Measurements from ENCODE around the gene GABRD.

Gene GABRD

GRCh38 chr1:2025491-2025981 is 6.4 kb downstream of the GABRD start:
- TF ChIP-seq MYC (IDR thresholded peaks at IDR 0.05; ENCODE audit: low read depth, low read length) (peak; percentile 9; the same call in 1 of the 2 replicates), POLR2A (IDR thresholded peaks at IDR 0.05; ENCODE audit: extremely low read depth, insufficient read length) (no peak)
- no peak overlapping the region for H3K4me3 ChIP-seq (ENCODE audit: low read depth, low read length)
- peak; percentile 85 for DNase-seq (ENCODE audit: low read depth)

- H3K4me3 ChIP-seq (ENCODE audit: low read depth, low read length): no peak overlapping the region
- DNase-seq (ENCODE audit: low read depth): peak; percentile 81
- TF ChIP-seq POLR2A (IDR thresholded peaks at IDR 0.05; ENCODE audit: extremely low read depth, insufficient read length) (no peak), MYC (IDR thresholded peaks at IDR 0.05; ENCODE audit: low read depth, low read length) (no peak), MAX (IDR thresholded peaks at IDR 0.05; ENCODE audit: low read depth, low read length) (no peak), CTCF (IDR thresholded peaks at IDR 0.05; ENCODE audit: low read depth, low read length) (no peak)
These were observed 8.9 kb downstream of the GABRD start for GRCh38 chr1:2027961-2028583.

- no peak overlapping the region for H3K4me3 ChIP-seq (ENCODE audit: low read depth, low read length)
- no peak for DNase-seq (ENCODE audit: low read depth)
- TF ChIP-seq CTCF (IDR thresholded peaks at IDR 0.05; ENCODE audit: low read depth, low read length) (no peak), MYC (IDR thresholded peaks at IDR 0.05; ENCODE audit: low read depth, low read length) (no peak), POLR2A (IDR thresholded peaks at IDR 0.05; ENCODE audit: extremely low read depth, insufficient read length) (no peak), MAX (IDR thresholded peaks at IDR 0.05; ENCODE audit: low read depth, low read length) (no peak)
These were observed 9.9 kb downstream of the GABRD start for GRCh38 chr1:2028870-2029560.

- DNase-seq (ENCODE audit: low read depth): no peak
- H3K4me3 ChIP-seq (ENCODE audit: low read depth, low read length): no peak overlapping the region
- no peak for TF ChIP-seq POLR2A (IDR thresholded peaks at IDR 0.05; ENCODE audit: extremely low read depth, insufficient read length)
- no peak for TF ChIP-seq MAX (IDR thresholded peaks at IDR 0.05; ENCODE audit: low read depth, low read length)
- no peak for TF ChIP-seq MYC (IDR thresholded peaks at IDR 0.05; ENCODE audit: low read depth, low read length)
- no peak for TF ChIP-seq CTCF (IDR thresholded peaks at IDR 0.05; ENCODE audit: low read depth, low read length)
These were observed 10.4 kb downstream of the GABRD start for GRCh38 chr1:2029561-2029960.

- DNase-seq (ENCODE audit: low read depth): no peak
- no peak overlapping the region for H3K4me3 ChIP-seq (ENCODE audit: low read depth, low read length)
- TF ChIP-seq CTCF (IDR thresholded peaks at IDR 0.05; ENCODE audit: low read depth, low read length) (no peak), MAX (IDR thresholded peaks at IDR 0.05; ENCODE audit: low read depth, low read length) (no peak), POLR2A (IDR thresholded peaks at IDR 0.05; ENCODE audit: extremely low read depth, insufficient read length) (no peak), MYC (IDR thresholded peaks at IDR 0.05; ENCODE audit: low read depth, low read length) (no peak)
These were observed 11.1 kb downstream of the GABRD start for GRCh38 chr1:2030076-2030871.
